ENCODE data around the gene DCBLD2.

The DCBLD2 gene

DNA sequence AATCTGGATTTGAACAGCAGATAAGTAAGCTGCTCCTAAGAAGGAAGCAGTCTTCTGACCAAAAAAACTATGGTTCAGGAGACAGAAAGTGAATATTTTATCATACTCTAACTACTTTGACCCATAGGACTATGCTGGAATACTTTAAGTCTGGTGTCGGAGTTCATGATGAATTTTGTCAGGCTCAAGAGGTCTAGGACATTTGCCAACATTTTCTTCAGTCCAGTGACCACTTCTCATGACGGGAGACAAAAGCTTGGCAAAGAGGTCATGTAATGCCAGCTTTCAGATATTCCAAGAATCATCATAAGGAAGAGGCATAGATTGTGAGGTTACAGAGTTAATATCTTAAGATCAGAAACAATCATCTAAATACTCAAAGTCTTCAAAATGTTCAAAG, 20.5 kb upstream of the DCBLD2 start:
- Histone ChIP-seq H3K18ac (ENCODE audit: low read length) (no peak overlapping the region), H2BK120ac (ENCODE audit: insufficient read depth, low read length, poor library complexity) (no peak overlapping the region), H3K4me1 (ENCODE audit: control insufficient read depth in 1 of 2, insufficient read depth in 2 of 2, low read length in 2 of 2) (no peaks in the 10 kb centered on the region), H4K8ac (ENCODE audit: low read depth, low read length) (no peak overlapping the region), H3K4ac (ENCODE audit: low read depth, low read length) (no peak overlapping the region), H2AK5ac (ENCODE audit: low read length) (no peak overlapping the region), H4K91ac (ENCODE audit: low read depth, low read length) (no peak overlapping the region), H3K27ac (ENCODE audit: low read depth, low read length) (no peak overlapping the region), H3K9me3 (ENCODE audit: insufficient read depth, low read depth, low read length) (no peaks in the 10 kb centered on the region), H2BK5ac (ENCODE audit: low read depth, low read length, poor library complexity) (no peak overlapping the region), H3K36me3 (ENCODE audit: control insufficient read depth in 1 of 2, insufficient read depth in 2 of 2, low read length in 2 of 2) (no peaks in the 10 kb centered on the region), H3K79me2 (ENCODE audit: control insufficient read depth, insufficient read depth, low read length, poor library complexity) (no peaks in the 10 kb centered on the region), H3K4me3 (ENCODE audit: low read depth, low read length) (no peak overlapping the region), H2AFZ (ENCODE audit: insufficient read depth, low read length, poor library complexity) (no peak overlapping the region), H3K79me1 (ENCODE audit: low read length) (no peaks in the 10 kb centered on the region), H3K9ac (ENCODE audit: low read length) (no peak overlapping the region), H2BK12ac (ENCODE audit: low read length) (no peak overlapping the region), H3K23ac (ENCODE audit: low read length) (no peak overlapping the region), H4K12ac (ENCODE audit: low read depth, low read length) (no peak overlapping the region), H3K27me3 (ENCODE audit: insufficient read depth, low read length) (no peaks in the 10 kb centered on the region), H3K14ac (ENCODE audit: low read length) (no peak overlapping the region), H3K4me2 (ENCODE audit: low read length) (no peak overlapping the region)
- DNase-seq, result no peak
- no CpG with 5 or more reads among the region's 2 CpGs for WGBS (ENCODE audit: extremely low coverage, insufficient coverage, insufficient read length)

GRCh38 chr3:98920166-98920565, 18.7 kb upstream of the DCBLD2 start:
- Histone ChIP-seq H3K4me1 (ENCODE audit: control insufficient read depth in 1 of 2, insufficient read depth in 2 of 2, low read length in 2 of 2) (no peaks in the 10 kb centered on the region), H3K23ac (ENCODE audit: low read length) (no peak overlapping the region)
- WGBS (ENCODE audit: extremely low coverage, insufficient coverage, insufficient read length), result no CpG with 5 or more reads among the region's 2 CpGs

DNA sequence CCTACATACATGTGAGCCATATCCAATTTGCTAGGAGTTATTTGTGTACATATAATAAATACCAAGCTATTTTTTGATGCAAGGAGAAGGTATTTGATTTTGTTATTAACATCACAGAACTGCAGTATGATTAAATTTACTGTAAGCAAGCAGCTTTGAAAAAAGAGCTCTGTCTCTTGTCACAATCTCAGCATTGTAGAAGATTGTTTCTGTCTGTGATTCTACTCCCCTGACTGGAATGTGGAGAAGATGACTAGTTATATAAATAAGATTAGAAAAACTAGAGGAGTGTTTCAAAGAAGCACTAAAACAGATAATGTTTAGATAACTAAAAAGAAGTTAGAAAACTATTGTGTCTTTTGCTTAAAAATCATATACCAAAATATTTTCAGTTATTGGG, 17.1 kb upstream of the DCBLD2 start:
- Histone ChIP-seq H3K4me2 (ENCODE audit: low read length) (no peak overlapping the region), H3K79me2 (ENCODE audit: control insufficient read depth, insufficient read depth, low read length, poor library complexity) (no peaks in the 10 kb centered on the region), H3K36me3 (ENCODE audit: control insufficient read depth in 1 of 2, insufficient read depth in 2 of 2, low read length in 2 of 2) (no peaks in the 10 kb centered on the region), H4K91ac (ENCODE audit: low read depth, low read length) (no peak overlapping the region), H3K4me3 (ENCODE audit: low read depth, low read length) (no peak overlapping the region), H3K27me3 (ENCODE audit: insufficient read depth, low read length) (no peaks in the 10 kb centered on the region), H2AFZ (ENCODE audit: insufficient read depth, low read length, poor library complexity) (no peak overlapping the region), H3K4ac (ENCODE audit: low read depth, low read length) (no peak overlapping the region), H2AK5ac (ENCODE audit: low read length) (no peak overlapping the region), H3K79me1 (ENCODE audit: low read length) (no peaks in the 10 kb centered on the region), H3K18ac (ENCODE audit: low read length) (no peak overlapping the region), H3K4me1 (ENCODE audit: control insufficient read depth in 1 of 2, insufficient read depth in 2 of 2, low read length in 2 of 2) (no peaks in the 10 kb centered on the region), H3K14ac (ENCODE audit: low read length) (no peak overlapping the region), H3K23ac (ENCODE audit: low read length) (no peak overlapping the region), H4K12ac (ENCODE audit: low read depth, low read length) (no peak overlapping the region), H4K8ac (ENCODE audit: low read depth, low read length) (no peak overlapping the region), H2BK5ac (ENCODE audit: low read depth, low read length, poor library complexity) (no peak overlapping the region), H3K9me3 (ENCODE audit: insufficient read depth, low read depth, low read length) (no peaks in the 10 kb centered on the region), H3K27ac (ENCODE audit: low read depth, low read length) (no peak overlapping the region), H2BK120ac (ENCODE audit: insufficient read depth, low read length, poor library complexity) (no peak overlapping the region), H2BK12ac (ENCODE audit: low read length) (no peak overlapping the region), H3K9ac (ENCODE audit: low read length) (no peak overlapping the region)
- DNase-seq, result no peak

More at GRCh38 chr3:98920166-98920565, 18.7 kb upstream of the DCBLD2 start:
- no peak overlapping the region for H3K27ac ChIP-seq (ENCODE audit: low read depth, low read length)
- no peak overlapping the region for H3K4ac ChIP-seq (ENCODE audit: low read depth, low read length)
- no peak overlapping the region for H2AFZ ChIP-seq (ENCODE audit: insufficient read depth, low read length, poor library complexity)
- H3K79me1 ChIP-seq (ENCODE audit: low read length), result no peaks in the 10 kb centered on the region
- H4K8ac ChIP-seq (ENCODE audit: low read depth, low read length), result no peak overlapping the region
- H3K4me3 ChIP-seq (ENCODE audit: low read depth, low read length), result no peak overlapping the region
- H4K91ac ChIP-seq (ENCODE audit: low read depth, low read length), result no peak overlapping the region
- H3K27me3 ChIP-seq (ENCODE audit: insufficient read depth, low read length), result no peaks in the 10 kb centered on the region
- DNase-seq, result no peak
- H2AK5ac ChIP-seq (ENCODE audit: low read length), result no peak overlapping the region
- H3K18ac ChIP-seq (ENCODE audit: low read length), result no peak overlapping the region
- no peak overlapping the region for H2BK5ac ChIP-seq (ENCODE audit: low read depth, low read length, poor library complexity)
- H3K9ac ChIP-seq (ENCODE audit: low read length), result no peak overlapping the region
- no peaks in the 10 kb centered on the region for H3K79me2 ChIP-seq (ENCODE audit: control insufficient read depth, insufficient read depth, low read length, poor library complexity)
- H2BK12ac ChIP-seq (ENCODE audit: low read length), result no peak overlapping the region
- H3K4me2 ChIP-seq (ENCODE audit: low read length), result no peak overlapping the region
- H3K14ac ChIP-seq (ENCODE audit: low read length), result no peak overlapping the region
- H3K36me3 ChIP-seq (ENCODE audit: control insufficient read depth in 1 of 2, insufficient read depth in 2 of 2, low read length in 2 of 2), result no peaks in the 10 kb centered on the region
- no peaks in the 10 kb centered on the region for H3K9me3 ChIP-seq (ENCODE audit: insufficient read depth, low read depth, low read length)
- no peak overlapping the region for H2BK120ac ChIP-seq (ENCODE audit: insufficient read depth, low read length, poor library complexity)
- H4K12ac ChIP-seq (ENCODE audit: low read depth, low read length), result no peak overlapping the region

DNA sequence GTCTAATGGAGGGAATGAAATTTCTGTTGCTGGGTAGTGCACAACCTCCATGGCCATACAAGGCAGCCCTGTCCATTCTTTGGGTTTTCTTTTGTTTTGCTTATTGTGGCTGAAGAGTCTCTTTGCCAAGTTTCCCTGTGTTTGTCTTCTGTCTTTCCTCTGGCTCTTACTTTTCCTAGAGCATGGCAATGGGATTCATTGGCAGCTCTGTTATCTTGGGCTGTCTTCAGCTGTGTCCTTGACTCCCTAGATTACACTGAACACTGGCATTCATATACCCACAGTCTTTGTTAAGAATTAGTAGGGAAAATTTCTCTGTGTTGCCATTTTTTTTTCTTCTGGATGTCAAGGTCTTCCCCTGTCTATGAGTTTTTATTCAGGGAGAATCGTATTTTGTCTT, 16.1 kb upstream of the DCBLD2 start:
- WGBS (ENCODE audit: extremely low coverage, insufficient coverage, insufficient read length), result no CpG with 5 or more reads among the region's 1 CpG
- Histone ChIP-seq H3K4me1 (ENCODE audit: control insufficient read depth in 1 of 2, insufficient read depth in 2 of 2, low read length in 2 of 2) (no peaks in the 10 kb centered on the region), H3K9me3 (ENCODE audit: insufficient read depth, low read depth, low read length) (no peaks in the 10 kb centered on the region), H3K79me2 (ENCODE audit: control insufficient read depth, insufficient read depth, low read length, poor library complexity) (no peaks in the 10 kb centered on the region), H2AFZ (ENCODE audit: insufficient read depth, low read length, poor library complexity) (no peak overlapping the region), H4K91ac (ENCODE audit: low read depth, low read length) (no peak overlapping the region), H2BK120ac (ENCODE audit: insufficient read depth, low read length, poor library complexity) (no peak overlapping the region), H2BK12ac (ENCODE audit: low read length) (no peak overlapping the region), H3K36me3 (ENCODE audit: control insufficient read depth in 1 of 2, insufficient read depth in 2 of 2, low read length in 2 of 2) (no peaks in the 10 kb centered on the region), H4K8ac (ENCODE audit: low read depth, low read length) (no peak overlapping the region), H3K23ac (ENCODE audit: low read length) (no peak overlapping the region), H3K4ac (ENCODE audit: low read depth, low read length) (no peak overlapping the region), H3K18ac (ENCODE audit: low read length) (no peak overlapping the region), H3K4me3 (ENCODE audit: low read depth, low read length) (no peak overlapping the region), H4K12ac (ENCODE audit: low read depth, low read length) (no peak overlapping the region), H3K9ac (ENCODE audit: low read length) (no peak overlapping the region), H2BK5ac (ENCODE audit: low read depth, low read length, poor library complexity) (no peak overlapping the region), H3K27ac (ENCODE audit: low read depth, low read length) (no peak overlapping the region), H3K4me2 (ENCODE audit: low read length) (no peak overlapping the region), H2AK5ac (ENCODE audit: low read length) (no peak overlapping the region), H3K14ac (ENCODE audit: low read length) (no peak overlapping the region), H3K79me1 (ENCODE audit: low read length) (no peaks in the 10 kb centered on the region), H3K27me3 (ENCODE audit: insufficient read depth, low read length) (no peaks in the 10 kb centered on the region)
- no peak for DNase-seq

All from trophoblast cell (in vitro differentiated cells and primary cell).